Heart left ventricle (tissue), 13 donors: ENCODE data around the gene MPLKIP.
"Not testable (repeated sequence)": the region's sequence is repeated elsewhere in the genome, so short reads cannot be mapped to it uniquely, and the experiment has no call there.

Source experiments
- POLR2A ChIP-seq, 2 donors: fragments of 450-650 bp; IDR thresholded peaks; one replicate each; pipeline ENCODE4 v1.6.1; 2017; ENCODE audit warnings: antibody characterized with exemption in 2 of 2, mild to moderate bottlenecking in 2 of 2, moderate library complexity in 2 of 2
- TF ChIP-seq, protein P1 (sequence below), 12 donors: fragments of 200-600 bp; sonication (generic) in 4 of 12; IDR thresholded peaks; one replicate each; pipeline versions ENCODE4 v1.5.0 to v1.8.0; 2018 to 2022; ENCODE audit warnings: antibody characterized with exemption in 12 of 12, mild to moderate bottlenecking in 5 of 12
- donor health status: ischemic (EF 13 %, LVEDD 7.1; RV severe dilation, severe dysfunction).
- donor health status: DM: no; HTN: yes; CAD: no.
- donor health status: DM: no; HTN: no; CAD: no.
- donor health status: ischemic (EF 25% LVEDD 6.9; RV normal size, moderate dysfunction).
- donor health status: ischemic (EF 25% LVEDD 5.7; RV mildly dilated, moderate dysfunction).
- donor health status: ischemic (EF 35%, LVEDD 5.7; RV mildly dilated, moderate dysfunction).
- donor health status: nonischemic (EF 11% LVEDD 7.7; RV severe dilation, severe dysfunction).
- donor health status: DM: yes; HTN: yes; CAD: no.
- donor health status: PGD.
- donor health status: ischemic (EF 29% LVEDD 5.4; RV normal size, mild dysfunction).
- donor health status: nonischemic (EF 23%, LVEDD 6.1; RV moderate dilation, normal function).

DNA sequence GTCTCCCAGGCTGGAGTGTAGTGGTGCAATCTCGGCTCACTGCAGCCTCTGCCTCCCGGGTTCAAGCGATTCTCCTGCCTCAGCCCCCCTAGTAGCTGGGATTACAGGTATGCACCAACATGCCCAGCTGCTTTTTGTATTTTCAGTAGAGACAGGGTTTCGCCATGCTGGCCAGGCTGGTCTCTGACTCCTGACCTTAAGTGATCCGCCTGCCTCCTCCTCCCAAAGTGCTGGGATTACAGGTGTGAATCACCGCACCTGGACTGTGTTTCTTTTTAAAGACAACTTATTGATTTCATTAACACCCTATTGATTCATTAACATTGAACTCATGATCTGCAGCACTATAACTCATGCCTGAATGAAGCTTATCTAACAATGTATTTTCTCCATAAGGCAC, 40.8 kb upstream of the MPLKIP start:
- TF ChIP-seq, protein P1, sequence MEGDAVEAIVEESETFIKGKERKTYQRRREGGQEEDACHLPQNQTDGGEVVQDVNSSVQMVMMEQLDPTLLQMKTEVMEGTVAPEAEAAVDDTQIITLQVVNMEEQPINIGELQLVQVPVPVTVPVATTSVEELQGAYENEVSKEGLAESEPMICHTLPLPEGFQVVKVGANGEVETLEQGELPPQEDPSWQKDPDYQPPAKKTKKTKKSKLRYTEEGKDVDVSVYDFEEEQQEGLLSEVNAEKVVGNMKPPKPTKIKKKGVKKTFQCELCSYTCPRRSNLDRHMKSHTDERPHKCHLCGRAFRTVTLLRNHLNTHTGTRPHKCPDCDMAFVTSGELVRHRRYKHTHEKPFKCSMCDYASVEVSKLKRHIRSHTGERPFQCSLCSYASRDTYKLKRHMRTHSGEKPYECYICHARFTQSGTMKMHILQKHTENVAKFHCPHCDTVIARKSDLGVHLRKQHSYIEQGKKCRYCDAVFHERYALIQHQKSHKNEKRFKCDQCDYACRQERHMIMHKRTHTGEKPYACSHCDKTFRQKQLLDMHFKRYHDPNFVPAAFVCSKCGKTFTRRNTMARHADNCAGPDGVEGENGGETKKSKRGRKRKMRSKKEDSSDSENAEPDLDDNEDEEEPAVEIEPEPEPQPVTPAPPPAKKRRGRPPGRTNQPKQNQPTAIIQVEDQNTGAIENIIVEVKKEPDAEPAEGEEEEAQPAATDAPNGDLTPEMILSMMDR (IDR thresholded peaks at IDR 0.05): not testable (repeated sequence)
- not testable (repeated sequence) for TF ChIP-seq POLR2A (IDR thresholded peaks at IDR 0.05)
